ENCODE results near the gene KIF18A. TPM values are rescaled to one million over a fixed set of nuclear protein-coding genes. Genes with fewer than 3 reads are reported as not detected.

Gene KIF18A
- total RNA-seq, 1 experiment from 2014 or later, result 20.6 TPM

DNA sequence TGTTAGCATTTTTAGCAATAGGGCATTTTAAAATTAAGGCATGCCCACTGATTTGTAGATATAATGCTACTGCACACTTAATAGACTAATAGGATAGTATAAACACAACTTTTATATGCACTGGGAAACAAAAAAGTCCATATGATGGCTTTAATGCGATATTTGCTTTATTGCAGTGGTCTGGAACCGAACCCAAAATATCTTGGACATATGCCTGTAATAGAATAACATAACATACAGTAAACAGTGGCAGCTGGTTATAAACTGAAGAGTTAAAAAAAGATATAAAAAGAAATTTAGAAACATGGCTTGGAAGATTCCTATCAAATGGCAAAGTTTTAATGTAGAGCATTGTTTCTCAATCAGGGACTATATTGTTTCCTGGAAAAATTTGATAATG, 111.9 kb downstream of the KIF18A start:
- ChIA-PET CTCF (no interaction called here), POLR2A (no interaction called here)
- Mint-ChIP-seq H3K4me1 (0 out of 2 replicates have a peak, but pooled peaks cover 11% of the 10 kb centered on the region), H3K27me3 (ENCODE audit: low read depth) (peaks cover 4% of the 10 kb centered on the region; the same call in 1 of the 2 replicates), H3K9me3 (peaks cover 27% of the 10 kb centered on the region), H3K4me3 (no peak overlapping the region), H3K27ac (no peak overlapping the region), H3K36me3 (peaks cover 26% of the 10 kb centered on the region)
- DNase-seq (ENCODE audit: low spot score) (no peak), ATAC-seq (no peak)
- TF ChIP-seq FOXK1 (CRISPR knock-in tag; IDR thresholded peaks at IDR 0.05) (no peak), NR3C1 (CRISPR knock-in tag; conservative IDR thresholded peaks at IDR 0.05; ENCODE audit: low read depth) (no peak), FOXJ3 (CRISPR knock-in tag; IDR thresholded peaks at IDR 0.05; ENCODE audit: borderline replicate concordance) (no peak)
- TF ChIP-seq, protein P1, sequence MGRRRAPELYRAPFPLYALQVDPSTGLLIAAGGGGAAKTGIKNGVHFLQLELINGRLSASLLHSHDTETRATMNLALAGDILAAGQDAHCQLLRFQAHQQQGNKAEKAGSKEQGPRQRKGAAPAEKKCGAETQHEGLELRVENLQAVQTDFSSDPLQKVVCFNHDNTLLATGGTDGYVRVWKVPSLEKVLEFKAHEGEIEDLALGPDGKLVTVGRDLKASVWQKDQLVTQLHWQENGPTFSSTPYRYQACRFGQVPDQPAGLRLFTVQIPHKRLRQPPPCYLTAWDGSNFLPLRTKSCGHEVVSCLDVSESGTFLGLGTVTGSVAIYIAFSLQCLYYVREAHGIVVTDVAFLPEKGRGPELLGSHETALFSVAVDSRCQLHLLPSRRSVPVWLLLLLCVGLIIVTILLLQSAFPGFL (CRISPR knock-in tag; IDR thresholded peaks at IDR 0.05; ENCODE audit: borderline replicate concordance), result no peak
- TF ChIP-seq, protein P2, sequence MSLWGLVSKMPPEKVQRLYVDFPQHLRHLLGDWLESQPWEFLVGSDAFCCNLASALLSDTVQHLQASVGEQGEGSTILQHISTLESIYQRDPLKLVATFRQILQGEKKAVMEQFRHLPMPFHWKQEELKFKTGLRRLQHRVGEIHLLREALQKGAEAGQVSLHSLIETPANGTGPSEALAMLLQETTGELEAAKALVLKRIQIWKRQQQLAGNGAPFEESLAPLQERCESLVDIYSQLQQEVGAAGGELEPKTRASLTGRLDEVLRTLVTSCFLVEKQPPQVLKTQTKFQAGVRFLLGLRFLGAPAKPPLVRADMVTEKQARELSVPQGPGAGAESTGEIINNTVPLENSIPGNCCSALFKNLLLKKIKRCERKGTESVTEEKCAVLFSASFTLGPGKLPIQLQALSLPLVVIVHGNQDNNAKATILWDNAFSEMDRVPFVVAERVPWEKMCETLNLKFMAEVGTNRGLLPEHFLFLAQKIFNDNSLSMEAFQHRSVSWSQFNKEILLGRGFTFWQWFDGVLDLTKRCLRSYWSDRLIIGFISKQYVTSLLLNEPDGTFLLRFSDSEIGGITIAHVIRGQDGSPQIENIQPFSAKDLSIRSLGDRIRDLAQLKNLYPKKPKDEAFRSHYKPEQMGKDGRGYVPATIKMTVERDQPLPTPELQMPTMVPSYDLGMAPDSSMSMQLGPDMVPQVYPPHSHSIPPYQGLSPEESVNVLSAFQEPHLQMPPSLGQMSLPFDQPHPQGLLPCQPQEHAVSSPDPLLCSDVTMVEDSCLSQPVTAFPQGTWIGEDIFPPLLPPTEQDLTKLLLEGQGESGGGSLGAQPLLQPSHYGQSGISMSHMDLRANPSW (CRISPR knock-in tag; conservative IDR thresholded peaks at IDR 0.05; ENCODE audit: low read depth), result no peak
- TF ChIP-seq, protein P3, sequence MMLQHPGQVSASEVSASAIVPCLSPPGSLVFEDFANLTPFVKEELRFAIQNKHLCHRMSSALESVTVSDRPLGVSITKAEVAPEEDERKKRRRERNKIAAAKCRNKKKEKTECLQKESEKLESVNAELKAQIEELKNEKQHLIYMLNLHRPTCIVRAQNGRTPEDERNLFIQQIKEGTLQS (CRISPR knock-in tag; conservative IDR thresholded peaks at IDR 0.05), result no peak

DNA sequence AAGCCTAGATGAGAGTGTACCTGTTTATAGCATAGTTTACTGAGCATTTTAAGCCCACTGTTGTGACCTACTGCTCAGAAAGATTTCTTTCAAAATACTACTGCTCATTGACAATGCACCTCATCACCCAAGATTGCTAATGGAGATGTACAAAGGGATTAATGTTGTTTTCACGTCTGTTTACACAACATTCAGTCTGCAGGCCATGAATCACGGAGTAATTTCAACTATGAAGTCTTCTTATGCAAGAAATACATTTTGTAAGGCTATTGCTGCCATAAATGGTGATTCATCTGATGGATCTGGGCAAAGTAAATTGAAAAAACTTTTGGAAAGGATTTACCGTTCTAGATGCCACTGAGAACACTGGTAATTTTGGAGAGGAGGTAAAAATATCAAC, 112.9 kb downstream of the KIF18A start:
- no peak overlapping the region for H3K27ac Mint-ChIP-seq
- H3K9me3 Mint-ChIP-seq, result peaks cover 17% of the 10 kb centered on the region
- DNase-seq (ENCODE audit: low spot score), result no peak
- H3K4me1 Mint-ChIP-seq, result 0 out of 2 replicates have a peak, but pooled peaks cover 8% of the 10 kb centered on the region
- TF ChIP-seq TCF7 (CRISPR knock-in tag; IDR thresholded peaks at IDR 0.05; ENCODE audit: low read depth), result no peak
- TF ChIP-seq, protein P4, sequence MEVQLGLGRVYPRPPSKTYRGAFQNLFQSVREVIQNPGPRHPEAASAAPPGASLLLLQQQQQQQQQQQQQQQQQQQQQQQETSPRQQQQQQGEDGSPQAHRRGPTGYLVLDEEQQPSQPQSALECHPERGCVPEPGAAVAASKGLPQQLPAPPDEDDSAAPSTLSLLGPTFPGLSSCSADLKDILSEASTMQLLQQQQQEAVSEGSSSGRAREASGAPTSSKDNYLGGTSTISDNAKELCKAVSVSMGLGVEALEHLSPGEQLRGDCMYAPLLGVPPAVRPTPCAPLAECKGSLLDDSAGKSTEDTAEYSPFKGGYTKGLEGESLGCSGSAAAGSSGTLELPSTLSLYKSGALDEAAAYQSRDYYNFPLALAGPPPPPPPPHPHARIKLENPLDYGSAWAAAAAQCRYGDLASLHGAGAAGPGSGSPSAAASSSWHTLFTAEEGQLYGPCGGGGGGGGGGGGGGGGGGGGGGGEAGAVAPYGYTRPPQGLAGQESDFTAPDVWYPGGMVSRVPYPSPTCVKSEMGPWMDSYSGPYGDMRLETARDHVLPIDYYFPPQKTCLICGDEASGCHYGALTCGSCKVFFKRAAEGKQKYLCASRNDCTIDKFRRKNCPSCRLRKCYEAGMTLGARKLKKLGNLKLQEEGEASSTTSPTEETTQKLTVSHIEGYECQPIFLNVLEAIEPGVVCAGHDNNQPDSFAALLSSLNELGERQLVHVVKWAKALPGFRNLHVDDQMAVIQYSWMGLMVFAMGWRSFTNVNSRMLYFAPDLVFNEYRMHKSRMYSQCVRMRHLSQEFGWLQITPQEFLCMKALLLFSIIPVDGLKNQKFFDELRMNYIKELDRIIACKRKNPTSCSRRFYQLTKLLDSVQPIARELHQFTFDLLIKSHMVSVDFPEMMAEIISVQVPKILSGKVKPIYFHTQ (CRISPR knock-in tag; IDR thresholded peaks at IDR 0.05), result no peak
- TF ChIP-seq MXD4 (CRISPR knock-in tag; IDR thresholded peaks at IDR 0.05; ENCODE audit: borderline replicate concordance), result no peak
- TF ChIP-seq NFYB (CRISPR knock-in tag; conservative IDR thresholded peaks at IDR 0.05; ENCODE audit: low read depth), result no peak
- TF ChIP-seq, protein P5, sequence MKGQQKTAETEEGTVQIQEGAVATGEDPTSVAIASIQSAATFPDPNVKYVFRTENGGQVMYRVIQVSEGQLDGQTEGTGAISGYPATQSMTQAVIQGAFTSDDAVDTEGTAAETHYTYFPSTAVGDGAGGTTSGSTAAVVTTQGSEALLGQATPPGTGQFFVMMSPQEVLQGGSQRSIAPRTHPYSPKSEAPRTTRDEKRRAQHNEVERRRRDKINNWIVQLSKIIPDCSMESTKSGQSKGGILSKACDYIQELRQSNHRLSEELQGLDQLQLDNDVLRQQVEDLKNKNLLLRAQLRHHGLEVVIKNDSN (CRISPR knock-in tag; IDR thresholded peaks at IDR 0.05), result no peak
- TF ChIP-seq IRF2 (CRISPR knock-in tag; IDR thresholded peaks at IDR 0.05; ENCODE audit: borderline replicate concordance, low read depth), result no peak
- TF ChIP-seq, protein P6, sequence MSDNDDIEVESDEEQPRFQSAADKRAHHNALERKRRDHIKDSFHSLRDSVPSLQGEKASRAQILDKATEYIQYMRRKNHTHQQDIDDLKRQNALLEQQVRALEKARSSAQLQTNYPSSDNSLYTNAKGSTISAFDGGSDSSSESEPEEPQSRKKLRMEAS (CRISPR knock-in tag; IDR thresholded peaks at IDR 0.05), result no peak
- no peak for TF ChIP-seq PRRX2 (CRISPR knock-in tag; IDR thresholded peaks at IDR 0.05)
- TF ChIP-seq, protein P7, sequence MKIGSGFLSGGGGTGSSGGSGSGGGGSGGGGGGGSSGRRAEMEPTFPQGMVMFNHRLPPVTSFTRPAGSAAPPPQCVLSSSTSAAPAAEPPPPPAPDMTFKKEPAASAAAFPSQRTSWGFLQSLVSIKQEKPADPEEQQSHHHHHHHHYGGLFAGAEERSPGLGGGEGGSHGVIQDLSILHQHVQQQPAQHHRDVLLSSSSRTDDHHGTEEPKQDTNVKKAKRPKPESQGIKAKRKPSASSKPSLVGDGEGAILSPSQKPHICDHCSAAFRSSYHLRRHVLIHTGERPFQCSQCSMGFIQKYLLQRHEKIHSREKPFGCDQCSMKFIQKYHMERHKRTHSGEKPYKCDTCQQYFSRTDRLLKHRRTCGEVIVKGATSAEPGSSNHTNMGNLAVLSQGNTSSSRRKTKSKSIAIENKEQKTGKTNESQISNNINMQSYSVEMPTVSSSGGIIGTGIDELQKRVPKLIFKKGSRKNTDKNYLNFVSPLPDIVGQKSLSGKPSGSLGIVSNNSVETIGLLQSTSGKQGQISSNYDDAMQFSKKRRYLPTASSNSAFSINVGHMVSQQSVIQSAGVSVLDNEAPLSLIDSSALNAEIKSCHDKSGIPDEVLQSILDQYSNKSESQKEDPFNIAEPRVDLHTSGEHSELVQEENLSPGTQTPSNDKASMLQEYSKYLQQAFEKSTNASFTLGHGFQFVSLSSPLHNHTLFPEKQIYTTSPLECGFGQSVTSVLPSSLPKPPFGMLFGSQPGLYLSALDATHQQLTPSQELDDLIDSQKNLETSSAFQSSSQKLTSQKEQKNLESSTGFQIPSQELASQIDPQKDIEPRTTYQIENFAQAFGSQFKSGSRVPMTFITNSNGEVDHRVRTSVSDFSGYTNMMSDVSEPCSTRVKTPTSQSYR (CRISPR knock-in tag; IDR thresholded peaks at IDR 0.05), result no peak
- TF ChIP-seq CREB1 (CRISPR knock-in tag; IDR thresholded peaks at IDR 0.05), result no peak
- no peak for TF ChIP-seq ATF1 (CRISPR knock-in tag; IDR thresholded peaks at IDR 0.05)
- no peak for TF ChIP-seq CBFB (CRISPR knock-in tag; IDR thresholded peaks at IDR 0.05; ENCODE audit: low read depth)
- no peak for TF ChIP-seq RORB (CRISPR knock-in tag; IDR thresholded peaks at IDR 0.05)
- no peak for TF ChIP-seq FOXK1 (CRISPR knock-in tag; IDR thresholded peaks at IDR 0.05)
- no peak for TF ChIP-seq OVOL2 (CRISPR knock-in tag; IDR thresholded peaks at IDR 0.05; ENCODE audit: borderline replicate concordance)
- ChIA-PET CTCF (no interaction called here), POLR2A (no interaction called here)
- H3K27me3 Mint-ChIP-seq (ENCODE audit: low read depth), result peaks cover 4% of the 10 kb centered on the region; the same call in 1 of the 2 replicates
- no peak overlapping the region for H3K4me3 Mint-ChIP-seq
- peaks cover 16% of the 10 kb centered on the region for H3K36me3 Mint-ChIP-seq
- ATAC-seq, result no peak
